ENCODE results near the gene LCE5A.
"Not testable (repeated sequence)": the region's sequence is repeated elsewhere in the genome, so short reads cannot be mapped to it uniquely, and the experiment has no call there.

The LCE5A gene, protein sequence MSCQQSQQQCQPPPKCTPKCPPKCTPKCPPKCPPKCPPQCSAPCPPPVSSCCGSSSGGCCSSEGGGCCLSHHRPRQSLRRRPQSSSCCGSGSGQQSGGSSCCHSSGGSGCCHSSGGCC

GRCh38 chr1:152510503-152510902, at the start of gene LCE5A:
LCE5A (plus strand) TSS chr1:152510803; CDS start chr1:152511535, 732 bp downstream.
- DNase-seq = no peak

- peak; percentile 60 for DNase-seq
Observed at GRCh38 chr1:152461544-152461943, 49.1 kb upstream of the LCE5A start.

GRCh38 chr1:152462636-152463035, 48.0 kb upstream of the LCE5A start:
- no peak for DNase-seq

- DNase-seq = no peak
Observed at GRCh38 chr1:152466217-152466616, 44.4 kb upstream of the LCE5A start.

GRCh38 chr1:152473887-152474537, 36.6 kb upstream of the LCE5A start:
- no peak for DNase-seq

- DNase-seq = peak; percentile 59
Observed at GRCh38 chr1:152479792-152480595, 30.6 kb upstream of the LCE5A start.

DNA sequence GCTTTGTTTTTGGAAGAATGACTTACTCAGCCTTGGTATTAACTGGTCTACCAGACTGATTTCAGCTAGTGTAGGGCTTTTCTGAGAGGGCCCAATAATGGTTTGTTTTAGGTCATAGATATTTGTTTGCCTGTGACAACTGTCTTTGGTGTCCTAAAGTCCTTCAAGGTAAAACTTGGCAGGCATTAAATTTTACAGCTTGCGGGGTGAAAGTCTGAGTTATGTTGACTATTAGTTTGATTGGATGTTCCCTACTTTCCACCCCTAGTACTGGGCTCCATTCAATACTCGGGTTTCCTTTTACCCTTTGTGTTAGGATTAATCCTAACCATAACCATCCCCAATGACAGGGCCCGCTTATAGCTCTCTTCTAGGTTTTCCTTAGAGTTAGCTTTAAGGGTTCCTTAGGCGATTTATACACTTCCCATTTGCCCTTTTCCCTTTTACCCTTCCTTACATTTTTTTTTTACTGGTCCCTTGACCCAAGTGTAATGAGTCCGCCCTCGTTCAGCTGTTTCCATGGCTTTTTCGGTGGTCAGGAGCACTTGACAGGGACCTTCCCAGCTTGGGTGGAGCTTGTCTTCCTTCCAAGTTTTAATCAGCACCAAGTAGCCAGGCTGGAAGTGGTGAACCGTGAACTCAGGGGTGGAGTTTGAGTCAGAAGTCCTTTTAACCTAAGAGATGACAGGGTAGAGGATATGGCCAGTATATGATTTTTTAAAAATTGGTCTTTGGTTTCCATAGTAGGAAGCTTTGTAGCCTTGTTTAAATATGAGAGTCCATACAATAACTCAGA, 28.5 kb upstream of the LCE5A start:
- no peak for DNase-seq

DNA sequence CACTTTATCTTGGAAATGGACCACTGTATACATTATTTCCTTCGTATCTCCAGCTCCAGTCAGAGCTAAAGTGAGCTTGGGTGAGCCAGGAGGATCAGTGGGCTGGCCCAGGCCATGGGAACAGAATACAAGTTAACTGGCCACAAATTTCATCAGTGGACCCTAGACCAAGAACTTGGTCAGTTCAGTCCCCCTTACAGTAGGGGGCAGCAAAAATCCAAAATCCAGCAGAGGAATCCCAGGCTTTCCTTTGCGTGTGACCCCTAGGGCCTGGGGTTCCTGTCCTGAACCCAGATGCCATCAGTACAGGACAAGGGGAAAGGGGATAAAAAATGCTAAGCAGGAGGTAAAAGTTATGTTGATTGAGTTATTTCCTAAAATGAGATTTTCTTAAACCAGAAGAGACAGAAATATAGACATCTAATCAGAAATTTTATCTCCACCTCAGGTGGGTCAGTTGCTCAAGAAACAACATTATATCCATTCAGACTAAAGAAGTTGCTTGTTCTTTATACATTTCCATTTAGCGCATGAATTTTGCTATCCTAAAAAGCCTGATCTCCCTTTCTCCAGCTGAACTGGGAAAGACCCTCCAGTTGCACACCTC, 24.1 kb upstream of the LCE5A start:
- peak; percentile 8 for DNase-seq

- DNase-seq = no peak
Observed at GRCh38 chr1:152487871-152488270, 22.7 kb upstream of the LCE5A start.

DNA sequence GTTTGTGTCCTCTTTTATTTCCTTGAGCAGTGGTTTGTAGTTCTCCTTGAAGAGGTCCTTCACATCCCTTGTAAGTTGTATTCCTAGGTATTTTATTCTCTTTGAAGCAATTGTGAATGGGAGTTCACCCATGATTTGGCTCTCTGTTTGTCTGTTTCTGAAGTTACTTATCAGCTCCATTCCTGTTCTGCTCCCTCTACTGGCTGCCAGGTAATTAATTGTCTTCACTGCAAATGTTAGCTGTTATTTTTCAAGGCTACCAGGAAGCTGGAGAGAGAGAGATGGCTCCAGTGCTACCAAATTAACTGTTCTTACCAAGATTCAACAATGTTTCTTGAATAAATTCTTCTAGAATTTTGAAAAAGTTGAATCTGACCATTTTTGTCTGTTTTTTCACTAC, 19.1 kb upstream of the LCE5A start:
- not testable (repeated sequence) for DNase-seq

GRCh38 chr1:152495066-152495675, 15.4 kb upstream of the LCE5A start:
- peak; percentile 39 for DNase-seq

DNA sequence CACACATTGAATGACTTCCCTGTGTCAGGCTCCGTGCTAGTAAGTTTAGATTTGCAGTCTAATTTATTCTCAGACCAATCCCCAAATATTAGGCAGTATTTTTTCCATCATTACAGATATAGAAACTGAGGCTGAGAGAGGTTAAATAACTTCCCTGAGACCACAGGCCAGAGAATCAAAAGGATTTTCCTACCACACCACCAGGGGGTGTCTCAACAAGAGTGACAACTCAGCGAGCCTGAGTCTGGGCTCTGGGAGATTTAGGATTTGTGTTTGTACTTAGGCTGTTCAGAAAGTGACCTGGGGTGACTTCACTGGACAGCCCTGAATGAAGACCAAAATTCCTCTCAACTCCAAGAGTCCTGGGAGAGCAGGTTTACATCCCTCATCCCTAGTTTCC, 13.3 kb upstream of the LCE5A start:
- DNase-seq = peak; percentile 24

GRCh38 chr1:152501704-152502103, 8.9 kb upstream of the LCE5A start:
- no peak for DNase-seq

GRCh38 chr1:152502496-152503180, 8.0 kb upstream of the LCE5A start:
- no peak for DNase-seq

- no peak for DNase-seq
Observed at GRCh38 chr1:152505083-152505482, 5.5 kb upstream of the LCE5A start.

DNA sequence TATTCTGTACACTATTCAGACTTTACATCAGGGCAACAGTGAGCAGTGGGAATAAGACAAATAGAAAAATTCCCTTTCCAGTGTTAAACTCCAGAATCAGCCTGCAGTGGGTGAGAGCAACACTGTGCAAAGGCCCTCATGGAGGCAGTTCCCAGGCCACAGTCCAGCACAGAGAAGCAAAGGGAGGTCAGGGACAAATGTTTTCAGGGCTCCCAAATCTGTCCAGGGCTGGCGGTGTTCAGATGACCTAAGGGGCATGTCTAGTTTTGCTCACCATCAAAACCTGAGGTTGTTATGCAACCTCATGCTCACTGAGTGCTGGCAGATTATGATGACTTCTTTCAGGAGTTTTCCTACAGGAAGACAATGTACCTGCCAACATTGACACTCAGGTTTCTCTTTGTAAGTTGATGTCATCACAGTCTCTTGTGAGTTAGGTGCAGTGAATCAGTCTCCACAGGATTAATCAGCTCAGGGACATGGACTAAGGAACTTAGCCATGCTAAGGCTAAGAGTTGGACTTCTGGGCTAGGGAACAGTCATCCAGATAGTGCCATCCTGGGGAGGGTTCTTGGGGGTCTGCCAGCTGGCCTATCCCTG, 3.6 kb upstream of the LCE5A start:
- DNase-seq = no peak

GRCh38 chr1:152511596-152511995, 993 bp downstream of the LCE5A start:
- DNase-seq = no peak

GRCh38 chr1:152513081-152513480, 2.5 kb downstream of the LCE5A start:
- no peak for DNase-seq

DNA sequence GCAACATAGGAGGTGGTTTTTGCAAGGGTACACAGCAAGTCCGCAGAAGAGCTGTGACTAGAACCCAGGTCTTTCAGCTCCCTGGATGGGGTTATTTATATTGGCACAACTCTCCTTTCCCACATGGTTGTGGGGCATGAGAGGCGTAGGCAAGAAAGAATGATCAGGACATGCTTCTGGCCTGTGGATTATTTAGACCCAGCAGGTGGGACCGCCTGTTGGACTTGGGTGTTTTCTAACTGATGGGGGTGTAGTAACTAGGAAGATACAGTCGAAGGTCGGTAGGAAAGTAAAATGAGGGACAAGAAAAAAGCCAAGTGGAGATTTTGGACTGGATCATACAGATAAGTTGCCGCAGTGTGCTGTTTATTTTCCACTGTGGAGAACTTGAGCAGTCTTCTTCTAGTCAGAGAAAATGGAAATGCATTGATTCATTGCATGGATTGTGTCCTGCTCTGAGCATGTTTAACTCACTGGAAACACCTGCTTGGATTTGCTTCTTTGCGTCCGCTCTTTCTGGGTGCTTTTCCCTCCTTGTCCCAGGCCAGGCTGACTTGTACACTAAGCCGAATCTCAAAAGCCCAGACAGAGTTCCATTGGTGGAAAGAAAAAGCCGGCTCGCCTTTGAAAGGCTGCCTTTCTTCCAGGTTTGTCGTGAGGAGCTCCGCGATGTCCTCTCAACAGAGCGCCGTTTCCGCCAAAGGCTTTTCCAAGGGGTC, 4.3 kb downstream of the LCE5A start:
- DNase-seq = no peak

- no peak for DNase-seq
Observed at GRCh38 chr1:152515434-152515783, 4.8 kb downstream of the LCE5A start.

- DNase-seq = no peak
Observed at GRCh38 chr1:152516082-152516481, 5.5 kb downstream of the LCE5A start.

Measured in RPMI8226 (cell line).